NCI-H2227 (cell line): ENCODE data around the gene TEAD4.

ENCODE experiments used
- DNase-seq: peaks from one replicate; lab custom pipeline; 2025; ENCODE audit not compliant: unreplicated experiment; lab: John Stamatoyannopoulos, UW

Gene TEAD4

GRCh38 chr12:3030821-3031429, 71.7 kb downstream of the TEAD4 start:
- DNase-seq: no peak

- no peak for DNase-seq
Observed at GRCh38 chr12:3032161-3032560, 73.0 kb downstream of the TEAD4 start.

- no peak for DNase-seq
Observed at GRCh38 chr12:3032770-3033538, 73.8 kb downstream of the TEAD4 start.

GRCh38 chr12:3033539-3033867, 74.3 kb downstream of the TEAD4 start:
- no peak for DNase-seq

GRCh38 chr12:3034067-3034750, 75.0 kb downstream of the TEAD4 start:
- DNase-seq: peak; percentile 59

- no peak for DNase-seq
Observed at GRCh38 chr12:3035171-3035570, 76.0 kb downstream of the TEAD4 start.

- DNase-seq: no peak
Observed at GRCh38 chr12:3035815-3036702, 76.9 kb downstream of the TEAD4 start.

GRCh38 chr12:3036901-3037600, 77.9 kb downstream of the TEAD4 start:
- DNase-seq: no peak

- DNase-seq: no peak
Observed at GRCh38 chr12:3038166-3038565, 79.0 kb downstream of the TEAD4 start.

GRCh38 chr12:3038926-3039510, 79.8 kb downstream of the TEAD4 start:
- no peak for DNase-seq

GRCh38 chr12:3040026-3040656, 80.9 kb downstream of the TEAD4 start:
- no peak for DNase-seq

GRCh38 chr12:3040663-3041544, 81.7 kb downstream of the TEAD4 start:
- DNase-seq: no peak

GRCh38 chr12:3041558-3042164, 82.5 kb downstream of the TEAD4 start:
- DNase-seq: peak; percentile 80

- DNase-seq: no peak
Observed at GRCh38 chr12:3042394-3042793, 83.2 kb downstream of the TEAD4 start.

- no peak for DNase-seq
Observed at GRCh38 chr12:3042826-3043225, 83.6 kb downstream of the TEAD4 start.

GRCh38 chr12:3043406-3043805, 84.2 kb downstream of the TEAD4 start:
- DNase-seq: no peak

- DNase-seq: no peak
Observed at GRCh38 chr12:3044141-3044630, 85.0 kb downstream of the TEAD4 start.

- DNase-seq: no peak
Observed at GRCh38 chr12:3045494-3045893, 86.3 kb downstream of the TEAD4 start.
